Kidney epithelial cell (primary cell): ENCODE measurements around the gene SLC4A5. TPM values are rescaled to one million over a fixed set of nuclear protein-coding genes. Genes with fewer than 3 reads are reported as not detected.

Experiments
- DNase-seq: peaks from one replicate; pipeline ENCODE4 v3.0.0-alpha.2; 2010; ENCODE audit warnings: low read depth
- H3K27me3 ChIP-seq: 2 replicates; pipeline ENCODE4 v1.6.0; 2011; ENCODE audit warnings: low read length; ENCODE audit not compliant: control insufficient read depth, insufficient read depth
- H3K36me3 ChIP-seq: 2 replicates; pipeline ENCODE4 v1.5.1; 2011; ENCODE audit warnings: low read length; ENCODE audit not compliant: control insufficient read depth, insufficient read depth
- H3K4me3 ChIP-seq: 2 replicates; pipeline ENCODE4 v1.5.1; 2011; ENCODE audit warnings: low read depth, mild to moderate bottlenecking, control low read depth, low read length
- CTCF ChIP-seq: IDR thresholded peaks from 2 replicates; pipeline ENCODE4 v1.5.1; 2011; ENCODE audit warnings: mild to moderate bottlenecking, moderate library complexity, low read length, control low read depth, inconsistent platforms; ENCODE audit not compliant: insufficient read depth, poor library complexity, severe bottlenecking
- total RNA-seq: library from RNA; depleted of rRNA; stranded (reverse); fragments of >200 nt; gene quantifications from 2 replicates; pipeline ENCODE4 v1.2.3, GENCODE V29; 2015

The SLC4A5 gene
- total RNA-seq, 1 donor from 2014 or later = 1.8 TPM

GRCh38 chr2:74373221-74373676 lies 30.0 kb upstream of the SLC4A5 start:
- no peak for DNase-seq
- no peak overlapping the region for H3K4me3 ChIP-seq
- no peaks in the 10 kb centered on the region for H3K27me3 ChIP-seq
- no peak for TF ChIP-seq CTCF
- H3K36me3 ChIP-seq = peaks cover 6% of the 10 kb centered on the region

GRCh38 chr2:74372674-74373073 lies 29.5 kb upstream of the SLC4A5 start:
- Histone ChIP-seq H3K4me3 (no peak overlapping the region), H3K27me3 (no peaks in the 10 kb centered on the region), H3K36me3 (peaks cover 6% of the 10 kb centered on the region)
- no peak for DNase-seq
- TF ChIP-seq CTCF = no peak

- no peak for TF ChIP-seq CTCF
- Histone ChIP-seq H3K36me3 (peaks cover 6% of the 10 kb centered on the region), H3K4me3 (no peak overlapping the region), H3K27me3 (no peaks in the 10 kb centered on the region)
- no peak for DNase-seq
Observed at GRCh38 chr2:74371421-74371820, 28.2 kb upstream of the SLC4A5 start.

- H3K27me3 ChIP-seq = no peaks in the 10 kb centered on the region
- peaks cover 7% of the 10 kb centered on the region for H3K36me3 ChIP-seq
- no peak for DNase-seq
- H3K4me3 ChIP-seq = no peak overlapping the region
- TF ChIP-seq CTCF = no peak
Observed at GRCh38 chr2:74369976-74370375, 26.8 kb upstream of the SLC4A5 start.

GRCh38 chr2:74368499-74368898 lies 25.3 kb upstream of the SLC4A5 start:
- Histone ChIP-seq H3K4me3 (no peak overlapping the region), H3K27me3 (no peaks in the 10 kb centered on the region), H3K36me3 (peaks cover 7% of the 10 kb centered on the region)
- DNase-seq = no peak
- TF ChIP-seq CTCF = no peak

- Histone ChIP-seq H3K27me3 (no peaks in the 10 kb centered on the region), H3K36me3 (peaks cover 7% of the 10 kb centered on the region), H3K4me3 (no peak overlapping the region)
- TF ChIP-seq CTCF = no peak
- no peak for DNase-seq
Observed at GRCh38 chr2:74367789-74368188, 24.6 kb upstream of the SLC4A5 start.
